ENCODE data around the gene AMER2. TPM values are rescaled to one million over a fixed set of nuclear protein-coding genes. Genes with fewer than 3 reads are reported as not detected.
"Not testable (repeated sequence)": the region's sequence is repeated elsewhere in the genome, so short reads cannot be mapped to it uniquely, and the experiment has no call there.

The AMER2 gene
- polyA plus RNA-seq, 1 of the 3 experiments (the other 2 are of a cell fraction): not detected

DNA sequence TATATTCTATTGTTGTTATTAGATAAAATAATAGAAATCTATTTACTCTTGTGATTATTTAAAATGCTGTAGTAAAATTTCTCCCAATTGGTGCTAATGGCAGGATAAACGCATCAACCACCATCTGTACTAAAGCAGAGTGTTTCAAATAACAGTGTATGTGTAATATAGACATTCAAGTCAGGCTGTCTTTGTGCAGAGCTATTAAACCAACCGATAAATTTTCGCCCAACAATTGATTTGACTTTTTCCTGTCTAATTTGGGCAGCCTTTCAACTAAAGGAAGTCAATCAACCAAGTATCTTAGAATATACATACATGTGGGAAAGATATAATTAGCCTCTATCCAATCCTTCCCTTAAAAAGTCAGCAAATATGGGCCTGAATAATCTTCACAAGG, 5.8 kb downstream of the AMER2 start (continued):
- TF ChIP-seq IRF3 (IDR thresholded peaks at IDR 0.05; ENCODE audit: low read depth, low read length): no peak

DNA sequence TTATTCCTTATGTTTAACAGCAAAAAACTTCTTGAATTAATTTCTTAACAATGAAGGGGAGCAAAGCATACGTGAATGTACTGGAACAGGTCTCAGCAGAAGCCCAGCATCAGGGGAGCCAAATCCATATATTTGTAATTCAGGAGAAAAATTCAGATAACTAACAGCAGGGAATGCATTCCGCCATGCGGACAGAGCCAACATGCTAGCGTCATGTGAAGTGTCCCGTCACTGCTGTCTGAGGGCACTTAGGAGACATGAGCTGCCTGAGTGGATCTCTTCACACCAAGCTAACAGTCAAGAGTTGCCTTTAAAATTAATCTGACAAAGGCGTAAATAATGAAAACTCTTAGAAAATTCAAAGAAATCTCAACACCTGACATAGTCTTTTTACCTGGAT, 6.4 kb downstream of the AMER2 start:
- TF ChIP-seq, protein P1, sequence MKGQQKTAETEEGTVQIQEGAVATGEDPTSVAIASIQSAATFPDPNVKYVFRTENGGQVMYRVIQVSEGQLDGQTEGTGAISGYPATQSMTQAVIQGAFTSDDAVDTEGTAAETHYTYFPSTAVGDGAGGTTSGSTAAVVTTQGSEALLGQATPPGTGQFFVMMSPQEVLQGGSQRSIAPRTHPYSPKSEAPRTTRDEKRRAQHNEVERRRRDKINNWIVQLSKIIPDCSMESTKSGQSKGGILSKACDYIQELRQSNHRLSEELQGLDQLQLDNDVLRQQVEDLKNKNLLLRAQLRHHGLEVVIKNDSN (IDR thresholded peaks at IDR 0.05; ENCODE audit: borderline replicate concordance, low read depth): no peak
- no peak for TF ChIP-seq TCF12 (IDR thresholded peaks at IDR 0.05)
- no peak for TF ChIP-seq TEAD4 (IDR thresholded peaks at IDR 0.05; ENCODE audit: borderline replicate concordance, insufficient read depth)
- TF ChIP-seq MXI1 (IDR thresholded peaks at IDR 0.05; ENCODE audit: low read depth, low read length): no peak
- TF ChIP-seq ELF1 (IDR thresholded peaks at IDR 0.05): no peak
- no peak for TF ChIP-seq RAD21 (IDR thresholded peaks at IDR 0.05; ENCODE audit: low read length)
- TF ChIP-seq YY1 (IDR thresholded peaks at IDR 0.05; ENCODE audit: low read depth): no peak
- no peak for TF ChIP-seq RXRA (IDR thresholded peaks at IDR 0.05; ENCODE audit: borderline replicate concordance, low read depth)
- no peak for TF ChIP-seq TAF1 (IDR thresholded peaks at IDR 0.05; ENCODE audit: borderline replicate concordance, low read depth, low read length)
- TF ChIP-seq FOSL2 (IDR thresholded peaks at IDR 0.05; ENCODE audit: borderline replicate concordance, low read depth): no peak
- TF ChIP-seq EZH2phosphoT487 (IDR thresholded peaks at IDR 0.05; ENCODE audit: borderline replicate concordance, low read depth): no peak
- H3K36me3 ChIP-seq (replicated peaks in 1 of 2; ENCODE audit: control insufficient read depth in 1 of 2, insufficient read depth in 2 of 2, low read length in 1 of 2): no peaks in the 10 kb centered on the region
- H3K4me1 ChIP-seq (ENCODE audit: control insufficient read depth in 1 of 2, insufficient read depth in 2 of 2, low read depth in 1 of 2, low read length in 1 of 2): no peaks in the 10 kb centered on the region
- DNase-seq: no peak
- H3K79me2 ChIP-seq (ENCODE audit: insufficient read depth): no peaks in the 10 kb centered on the region
- no peak overlapping the region for H3K4me3 ChIP-seq (ENCODE audit: low read depth in 2 of 2, low read length in 1 of 2)
- POLR2A ChIA-PET: no interaction called here
- H2AFZ ChIP-seq (ENCODE audit: low read depth): no peak overlapping the region
- WGBS (ENCODE audit: low lambda C conversion rate): 48% methylated on average over 6 of the region's 6 CpGs
- peaks cover 26% of the 10 kb centered on the region; the same call in 1 of the 2 replicates for H3K27me3 ChIP-seq (ENCODE audit: insufficient read depth)
- no peak overlapping the region for H3K27ac ChIP-seq (ENCODE audit: low read depth in 2 of 2, low read length in 1 of 2)
- CTCF ChIA-PET: no interaction called here
- H3K9me2 ChIP-seq: no peaks in the 10 kb centered on the region
- no peak overlapping the region for H3K4me2 ChIP-seq
- no peak overlapping the region for H3K9ac ChIP-seq
- no peaks in the 10 kb centered on the region for H4K20me1 ChIP-seq (ENCODE audit: insufficient read depth)
- no peaks in the 10 kb centered on the region for H3K9me3 ChIP-seq
- H3F3A ChIP-seq (replicated peaks; ENCODE audit: insufficient read depth): no peaks in the 10 kb centered on the region

GRCh38 chr13:25165163-25165562, 6.9 kb downstream of the AMER2 start:
- H3K9me3 ChIP-seq; POLR2A ChIA-PET; H4K20me1 ChIP-seq (ENCODE audit: insufficient read depth); H3K4me2 ChIP-seq; DNase-seq; H3K36me3 ChIP-seq (replicated peaks in 1 of 2; ENCODE audit: control insufficient read depth in 1 of 2, insufficient read depth in 2 of 2, low read length in 1 of 2); H3K9ac ChIP-seq; H3F3A ChIP-seq (replicated peaks; ENCODE audit: insufficient read depth); H2AFZ ChIP-seq (ENCODE audit: low read depth); CTCF ChIA-PET; H3K4me3 ChIP-seq (ENCODE audit: low read depth in 2 of 2, low read length in 1 of 2); H3K79me2 ChIP-seq (ENCODE audit: insufficient read depth); H3K27ac ChIP-seq (ENCODE audit: low read depth in 2 of 2, low read length in 1 of 2); H3K4me1 ChIP-seq (ENCODE audit: control insufficient read depth in 1 of 2, insufficient read depth in 2 of 2, low read depth in 1 of 2, low read length in 1 of 2); H3K9me2 ChIP-seq: not testable (repeated sequence)
- peaks cover 21% of the 10 kb centered on the region; the same call in 1 of the 2 replicates for H3K27me3 ChIP-seq (ENCODE audit: insufficient read depth)
- 20% methylated on average over 5 of the region's 5 CpGs for whole genome bisulfite sequencing (ENCODE audit: low lambda C conversion rate)
